Left kidney (tissue), 2 donors: ENCODE data around the gene ENDOG. TPM values are rescaled to one million over a fixed set of nuclear protein-coding genes. Genes with fewer than 3 reads are reported as not detected.
"Not testable (repeated sequence)": the region's sequence is repeated elsewhere in the genome, so short reads cannot be mapped to it uniquely, and the experiment has no call there.

Source experiments
- DNase-seq: peaks from one replicate; pipeline ENCODE4 v3.0.0-alpha.2; 2013
- polyA plus RNA-seq: library from polyadenylated mRNA; unstranded; fragments of 120-200 nt; gene quantifications from one replicate; pipeline ENCODE4 v1.2.1, GENCODE V29; 2013; ENCODE audit not compliant: insufficient read length

ENDOG gene
- polyA plus RNA-seq, 1 donor, result 6.7 TPM

- DNase-seq, result no peak
Measured at GRCh38 chr9:128825923-128826700, 7.8 kb downstream of the ENDOG start.

DNA sequence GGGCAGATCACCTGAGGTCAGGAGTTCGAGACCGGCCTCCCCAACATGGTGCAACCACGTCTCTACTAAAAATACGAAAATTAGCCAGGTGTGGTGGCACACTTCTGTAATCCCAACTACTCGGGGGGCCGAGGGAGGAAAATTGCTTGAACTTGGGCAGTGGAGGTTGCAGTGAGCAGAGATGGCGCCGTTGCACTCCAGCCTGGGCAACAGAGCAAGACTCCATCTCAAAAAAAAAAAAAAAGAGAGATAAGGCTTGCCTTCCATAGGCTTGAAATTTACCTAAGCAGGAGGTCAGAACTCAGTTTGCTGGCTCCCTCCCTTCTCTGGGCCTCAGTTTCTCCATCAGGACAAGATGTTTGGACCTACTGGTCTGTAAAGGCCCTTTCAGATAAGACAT lies 10.0 kb downstream of the ENDOG start:
- no peak for DNase-seq

DNA sequence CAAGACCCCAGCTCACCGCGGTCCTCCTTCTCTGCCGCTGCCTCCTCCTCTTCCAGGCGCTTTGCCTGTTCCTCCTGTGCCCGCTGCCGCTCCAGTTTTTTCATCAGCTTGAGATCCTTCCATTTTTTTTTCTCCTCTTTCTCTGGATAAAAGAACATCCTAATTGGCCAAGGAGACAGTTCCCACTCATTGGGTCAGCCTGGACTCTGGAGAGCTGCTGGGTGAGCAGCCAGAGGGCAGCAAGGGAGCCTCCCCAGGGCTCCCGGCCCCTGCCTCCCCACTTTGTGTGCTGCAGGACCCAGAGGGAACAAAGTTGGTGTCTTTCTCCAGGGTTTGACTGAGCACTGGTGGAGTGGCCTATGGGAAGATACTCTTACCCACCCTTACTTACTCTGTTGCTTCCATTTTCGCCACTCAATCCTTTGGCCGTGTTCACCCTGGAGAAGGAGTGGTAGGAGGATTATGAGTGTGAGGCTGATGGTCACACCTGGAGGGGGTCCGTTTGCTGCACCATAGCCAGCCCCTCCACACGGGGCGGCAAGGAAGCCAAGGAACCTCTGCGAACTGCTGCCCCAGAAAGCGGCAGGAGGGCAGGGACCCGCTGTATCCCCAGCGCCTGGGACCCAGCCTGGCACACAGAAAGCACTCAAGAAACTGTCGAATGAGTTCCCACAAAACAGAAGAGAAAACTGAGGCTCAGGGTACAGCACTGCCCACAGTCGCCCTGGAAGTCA lies 10.6 kb downstream of the ENDOG start:
- DNase-seq, result no peak

GRCh38 chr9:128829477-128830251 lies 11.4 kb downstream of the ENDOG start, which contains the start of gene SPOUT1:
Gene SPOUT1, minus strand, starts transcription at chr9:128829794. Its CDS starts 14 bp downstream, at chr9:128829780.
- DNase-seq, result peak; percentile 93

- no peak for DNase-seq
Measured at GRCh38 chr9:128833696-128834095, 15.4 kb downstream of the ENDOG start.

GRCh38 chr9:128835246-128836210 lies 17.2 kb downstream of the ENDOG start:
- DNase-seq, result no peak

DNA sequence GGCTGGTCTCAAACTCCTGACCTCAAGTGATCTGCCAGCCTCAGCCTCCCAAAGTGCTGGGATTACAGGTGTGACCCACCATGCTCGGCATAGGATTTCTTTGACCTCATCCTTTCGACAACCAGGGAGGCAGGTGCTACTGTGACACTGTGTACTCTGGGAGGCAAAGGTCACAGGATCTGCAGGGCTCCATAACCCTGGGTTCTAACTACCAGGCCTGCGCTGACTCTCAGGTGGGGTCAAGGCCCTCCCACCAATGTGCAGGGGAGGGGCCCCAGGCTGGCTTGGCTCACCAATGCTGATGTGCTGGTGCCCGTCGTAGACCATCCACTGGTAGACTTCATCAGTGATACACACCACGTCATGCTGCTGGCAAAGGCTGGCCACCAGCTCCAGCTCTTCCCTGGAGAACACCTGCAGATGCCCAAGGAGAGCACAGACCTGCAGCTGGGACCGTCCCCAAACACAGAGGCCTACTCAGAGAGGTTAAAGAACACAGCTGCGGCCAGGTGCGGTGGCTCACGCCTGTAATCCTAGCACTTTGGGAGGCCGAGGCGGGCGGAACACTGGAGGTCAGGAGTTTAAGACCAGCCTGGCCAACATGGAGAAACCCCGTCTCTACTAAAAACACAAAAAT lies 18.3 kb downstream of the ENDOG start:
- DNase-seq, result no peak

- no peak for DNase-seq
Measured at GRCh38 chr9:128838338-128838737, 20.0 kb downstream of the ENDOG start.

GRCh38 chr9:128840524-128840923 lies 22.2 kb downstream of the ENDOG start:
- no peak for DNase-seq

DNA sequence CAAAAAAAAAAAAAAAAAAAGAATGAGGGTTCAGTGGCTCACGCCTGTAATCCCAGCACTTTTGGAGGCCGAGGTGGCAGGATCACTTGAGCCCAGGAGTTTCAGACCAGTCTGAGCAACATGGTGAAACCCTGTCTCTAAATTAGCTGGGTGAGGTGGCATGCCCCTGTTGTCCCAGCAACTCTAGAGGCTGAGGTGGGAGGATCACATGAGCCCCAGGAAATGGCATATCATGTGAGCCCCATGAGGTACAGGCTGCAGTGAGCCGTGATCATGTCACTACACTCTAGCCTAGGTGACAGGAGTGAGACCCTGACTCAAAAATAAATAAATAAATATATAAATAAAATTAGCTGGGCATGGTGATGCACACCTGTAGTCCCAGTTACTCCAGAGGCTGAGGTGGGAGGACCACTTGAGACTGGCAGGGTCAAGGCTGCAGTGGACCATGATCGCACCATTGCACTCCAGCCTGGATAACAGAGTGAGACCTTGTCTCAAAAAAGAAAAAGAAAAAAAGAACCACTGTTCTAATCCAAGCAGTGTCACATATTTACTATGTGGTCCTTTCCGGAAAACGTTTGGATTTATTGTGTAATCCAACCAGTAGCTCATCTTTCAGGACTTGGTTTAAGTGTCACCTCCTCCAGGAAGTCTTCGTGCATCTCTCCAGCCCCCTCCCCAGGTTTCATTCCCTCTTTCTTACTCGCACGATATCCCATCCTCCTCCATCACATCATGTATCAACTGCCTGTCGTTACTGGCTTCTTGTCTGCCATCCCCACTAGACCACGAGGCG lies 23.6 kb downstream of the ENDOG start:
- DNase-seq, result no peak

DNA sequence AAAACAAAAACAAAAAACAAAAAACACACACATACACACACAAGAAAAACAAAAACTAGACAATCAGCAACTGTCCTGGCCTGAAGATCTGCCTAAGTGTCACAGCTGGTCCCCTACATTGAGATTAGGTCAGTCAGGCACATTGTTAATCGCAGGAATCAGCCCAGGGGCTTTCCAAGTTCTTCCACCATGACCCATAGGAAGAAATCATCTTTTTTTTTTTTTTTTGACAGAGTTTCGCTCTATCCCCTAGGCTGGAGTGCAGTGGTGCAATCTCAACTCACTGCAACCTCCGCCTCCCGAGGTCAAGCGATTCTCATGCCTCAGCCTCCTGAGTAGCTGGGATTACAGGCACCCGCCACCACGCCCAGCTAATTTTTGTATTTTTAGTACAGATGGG lies 24.9 kb downstream of the ENDOG start:
- DNase-seq, result not testable (repeated sequence)

GRCh38 chr9:128845186-128845931 lies 27.1 kb downstream of the ENDOG start:
- no peak for DNase-seq

DNA sequence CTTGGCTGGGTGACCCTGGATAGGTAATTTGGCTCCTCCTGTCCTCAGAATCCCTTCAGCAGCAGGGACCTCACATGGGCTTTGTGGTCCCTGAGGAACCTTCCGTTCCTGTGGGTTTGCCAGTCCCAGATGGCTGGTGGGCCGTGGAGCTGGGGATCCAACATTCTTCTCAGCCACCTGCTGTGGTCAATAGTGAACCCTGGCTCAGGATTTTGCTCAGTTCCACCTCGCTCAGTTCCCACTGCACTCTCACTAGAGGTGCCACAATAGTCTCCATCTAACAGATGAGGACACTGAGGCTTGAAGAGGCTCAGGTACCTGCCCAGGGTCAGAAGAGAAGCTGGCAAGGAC lies 28.4 kb downstream of the ENDOG start:
- no peak for DNase-seq

DNA sequence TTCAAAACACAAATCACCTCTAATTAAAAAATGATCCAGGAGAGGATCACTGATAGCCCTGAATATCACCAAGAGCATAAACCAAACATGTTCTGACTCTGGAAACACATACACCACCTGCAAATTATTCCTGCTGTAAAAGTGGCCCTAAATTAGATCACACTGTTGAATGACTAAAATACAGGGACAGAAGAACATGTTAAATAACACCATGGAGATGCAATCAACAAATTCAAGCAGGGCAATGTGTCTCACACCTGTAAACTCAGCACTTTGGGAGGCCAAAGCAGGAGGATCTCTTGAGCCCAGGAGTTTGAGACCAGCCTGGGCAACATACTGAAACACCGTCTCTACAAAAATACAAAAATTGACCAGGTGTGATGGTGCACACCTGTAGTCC lies 29.5 kb downstream of the ENDOG start:
- DNase-seq, result no peak

GRCh38 chr9:128851024-128851423 lies 32.7 kb downstream of the ENDOG start:
- not testable (repeated sequence) for DNase-seq

- not testable (repeated sequence) for DNase-seq
Measured at GRCh38 chr9:128851779-128852600, 33.7 kb downstream of the ENDOG start.

GRCh38 chr9:128852646-128853045 lies 34.3 kb downstream of the ENDOG start:
- not testable (repeated sequence) for DNase-seq

DNA sequence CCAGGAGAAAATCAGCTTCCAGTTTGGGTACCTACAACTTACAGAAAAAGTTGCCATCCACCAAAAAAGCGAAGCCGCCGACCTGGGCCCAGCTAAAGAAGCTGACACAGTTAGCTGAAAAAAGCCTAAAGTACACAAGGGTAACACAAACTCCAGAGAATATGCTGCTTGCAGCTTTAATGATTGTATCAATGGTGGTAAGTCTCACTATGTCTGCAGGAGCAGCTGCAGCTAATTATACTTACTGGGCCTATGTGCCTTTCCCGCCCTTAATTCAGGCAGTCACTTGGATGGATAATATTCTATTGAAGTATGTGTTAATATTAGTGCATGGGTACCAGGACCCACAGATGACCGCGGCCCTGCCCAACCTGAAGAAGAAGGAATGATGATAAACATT lies 36.2 kb downstream of the ENDOG start:
- not testable (repeated sequence) for DNase-seq
